A673 (cell line): ENCODE measurements around the gene ROBO2. TPM values are rescaled to one million over a fixed set of nuclear protein-coding genes. Genes with fewer than 3 reads are reported as not detected.
A peak's percentile ranks its signal among the peaks of the same experiment; 100 is the strongest.

ENCODE experiments used
- BruUV-seq: library from RNA; stranded (reverse); fragments of 400-500 nt; replicated peaks from 2 replicates; lab custom pipeline; 2021; lab: Mats Ljungman, UMichigan
- CTCF ChIA-PET: fragments of 300-600 bp; sonication (Branson Sonifier 250); formaldehyde crosslinking; loops from one replicate; lab custom pipeline; 2022; ENCODE audit warnings: antibody characterized with exemption; lab: Charles Lee
- POLR2A ChIA-PET: fragments of 300-600 bp; sonication (Branson Sonifier 250); formaldehyde crosslinking; loops from one replicate; lab custom pipeline; 2022; ENCODE audit warnings: antibody characterized with exemption; ENCODE audit not compliant: low non-redundant PET; lab: Charles Lee
- DNase-seq: peaks from one replicate; pipeline ENCODE4 v3.0.0-alpha.2; 2015; ENCODE audit warnings: low spot score
- H3K27ac ChIP-seq: fragments of 200-600 bp; sonication (generic); 2 replicates; pipeline ENCODE4 v1.5.1; 2016; ENCODE audit warnings: mixed run types, low read depth, mild to moderate bottlenecking, mixed read lengths, antibody characterized with exemption, low read length; ENCODE audit not compliant: poor library complexity, severe bottlenecking
- H3K27me3 ChIP-seq: fragments of 200-600 bp; sonication (generic); replicated peaks from 2 replicates; pipeline ENCODE4 v1.6.1; 2017; ENCODE audit warnings: mixed run types, low read depth, mild to moderate bottlenecking, mixed read lengths, antibody characterized with exemption, low read length; ENCODE audit not compliant: insufficient read depth, poor library complexity
- H3K36me3 ChIP-seq: fragments of 200-600 bp; sonication (generic); 2 replicates; pipeline ENCODE4 v1.6.1; 2016; ENCODE audit warnings: mixed run types, mild to moderate bottlenecking, mixed read lengths, antibody characterized with exemption, low read length; ENCODE audit not compliant: insufficient read depth, poor library complexity, severe bottlenecking
- H3K4me1 ChIP-seq: fragments of 200-600 bp; sonication (generic); 2 replicates; pipeline ENCODE4 v1.6.1; 2017; ENCODE audit warnings: mixed run types, mild to moderate bottlenecking, mixed read lengths, antibody characterized with exemption, low read length; ENCODE audit not compliant: insufficient read depth, poor library complexity, severe bottlenecking
- H3K4me3 ChIP-seq: fragments of 200-600 bp; sonication (generic); 2 replicates; pipeline ENCODE4 v1.5.1; 2016; ENCODE audit warnings: low read depth, mixed run types, mild to moderate bottlenecking, mixed read lengths, low read length; ENCODE audit not compliant: poor library complexity, severe bottlenecking
- H3K9me3 ChIP-seq: fragments of 200-600 bp; sonication (generic); 2 replicates; pipeline ENCODE4 v1.6.1; 2016; ENCODE audit warnings: mixed run types, low read depth, mild to moderate bottlenecking, mixed read lengths, antibody characterized with exemption, low read length; ENCODE audit not compliant: poor library complexity, severe bottlenecking
- CTCF ChIP-seq: fragments of 300-800, 200-600 bp; sonication (generic); conservative IDR thresholded peaks from 2 replicates; pipeline ENCODE4 v1.5.1; 2017; ENCODE audit warnings: low read depth, mild to moderate bottlenecking, antibody characterized with exemption, low read length, moderate library complexity, mixed read lengths
- EZH2 ChIP-seq: fragments of 200-600 bp; sonication (generic); IDR thresholded peaks from 2 replicates; pipeline ENCODE4 v1.6.1; 2017; ENCODE audit warnings: borderline replicate concordance, low read depth, mild to moderate bottlenecking, mixed read lengths, antibody characterized with exemption, low read length; ENCODE audit not compliant: poor library complexity, severe bottlenecking
- intact Hi-C: fragments of 100-400 bp; cut with micrococcal nuclease; formaldehyde crosslinking; loops from one replicate; pipeline ENCODE4 v1.10.0; 2022; ENCODE audit not compliant: unreplicated experiment
- total RNA-seq: library from RNA; stranded (reverse); gene quantifications from 2 replicates; pipeline ENCODE4 v1.2.3, GENCODE V29; 2021

The ROBO2 gene
- total RNA-seq, 1 experiment from 2014 or later, result 17.5 TPM

GRCh38 chr3:77081240-77081661 lies 41.4 kb downstream of the ROBO2 start:
- BruUV-seq, result no TSS peak
- Histone ChIP-seq H3K36me3 (no peaks in the 10 kb centered on the region), H3K27me3 (no peaks in the 10 kb centered on the region), H3K9me3 (no peaks in the 10 kb centered on the region), H3K27ac (no peak overlapping the region), H3K4me3 (no peak overlapping the region), H3K4me1 (peaks cover 29% of the 10 kb centered on the region)
- TF ChIP-seq CTCF, result no peak
- ChIA-PET POLR2A (no interaction called here), CTCF (no interaction called here)
- DNase-seq, result peak; percentile 42
- intact Hi-C loops, result no loop called here

DNA sequence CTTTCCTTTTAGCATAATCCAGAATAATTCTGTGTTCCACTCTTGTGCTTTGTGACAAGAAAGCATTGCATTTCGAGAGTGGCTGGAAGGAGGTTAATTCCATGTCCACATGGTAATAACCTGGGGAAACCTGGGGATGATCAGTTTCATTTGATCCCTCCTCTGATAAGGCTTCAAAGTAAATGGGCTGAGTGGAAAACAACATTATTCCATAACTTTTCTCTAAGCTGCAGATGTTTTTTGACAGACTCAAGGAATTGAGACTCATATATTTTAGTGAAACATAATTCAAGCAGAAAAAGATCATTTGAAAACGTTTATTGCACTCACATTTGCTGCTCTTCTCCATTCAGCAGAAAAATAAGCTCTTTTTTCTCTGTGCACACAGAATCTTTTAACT lies 44.6 kb downstream of the ROBO2 start:
- ChIA-PET POLR2A (no interaction called here), CTCF (no interaction called here)
- no peaks in the 10 kb centered on the region for H3K9me3 ChIP-seq
- H3K36me3 ChIP-seq, result no peaks in the 10 kb centered on the region
- no peak overlapping the region for H3K4me3 ChIP-seq
- intact Hi-C loops, result no loop called here
- H3K4me1 ChIP-seq, result peaks cover 15% of the 10 kb centered on the region
- TF ChIP-seq CTCF (no peak), EZH2 (no peak)
- no TSS peak for BruUV-seq
- no peaks in the 10 kb centered on the region for H3K27me3 ChIP-seq
- no peak overlapping the region for H3K27ac ChIP-seq
- DNase-seq, result no peak

- H3K9me3 ChIP-seq, result no peaks in the 10 kb centered on the region
- BruUV-seq, result no TSS peak
- POLR2A ChIA-PET, result no interaction called here
- no peaks in the 10 kb centered on the region for H3K36me3 ChIP-seq
- peaks cover 8% of the 10 kb centered on the region for H3K4me1 ChIP-seq
- CTCF ChIA-PET, result no interaction called here
- no peak overlapping the region for H3K4me3 ChIP-seq
- TF ChIP-seq EZH2, result no peak
- no peak for TF ChIP-seq CTCF
- H3K27me3 ChIP-seq, result no peaks in the 10 kb centered on the region
- no peak overlapping the region for H3K27ac ChIP-seq
- no peak for DNase-seq
- intact Hi-C loops, result no loop called here
These were observed 46.5 kb downstream of the ROBO2 start for GRCh38 chr3:77086408-77086807.
